ENCODE measurements around the gene HADHB.

GRCh38 chr2:26309921-26310320 is 65.2 kb downstream of the HADHB start:
- no peak for TF ChIP-seq POLR2A (IDR thresholded peaks at IDR 0.05)
- TF ChIP-seq CTCF (IDR thresholded peaks at IDR 0.05) = no peak

Data from testis (tissue), 2 donors.